ENCODE data around the gene RNH1.

Gene RNH1

DNA sequence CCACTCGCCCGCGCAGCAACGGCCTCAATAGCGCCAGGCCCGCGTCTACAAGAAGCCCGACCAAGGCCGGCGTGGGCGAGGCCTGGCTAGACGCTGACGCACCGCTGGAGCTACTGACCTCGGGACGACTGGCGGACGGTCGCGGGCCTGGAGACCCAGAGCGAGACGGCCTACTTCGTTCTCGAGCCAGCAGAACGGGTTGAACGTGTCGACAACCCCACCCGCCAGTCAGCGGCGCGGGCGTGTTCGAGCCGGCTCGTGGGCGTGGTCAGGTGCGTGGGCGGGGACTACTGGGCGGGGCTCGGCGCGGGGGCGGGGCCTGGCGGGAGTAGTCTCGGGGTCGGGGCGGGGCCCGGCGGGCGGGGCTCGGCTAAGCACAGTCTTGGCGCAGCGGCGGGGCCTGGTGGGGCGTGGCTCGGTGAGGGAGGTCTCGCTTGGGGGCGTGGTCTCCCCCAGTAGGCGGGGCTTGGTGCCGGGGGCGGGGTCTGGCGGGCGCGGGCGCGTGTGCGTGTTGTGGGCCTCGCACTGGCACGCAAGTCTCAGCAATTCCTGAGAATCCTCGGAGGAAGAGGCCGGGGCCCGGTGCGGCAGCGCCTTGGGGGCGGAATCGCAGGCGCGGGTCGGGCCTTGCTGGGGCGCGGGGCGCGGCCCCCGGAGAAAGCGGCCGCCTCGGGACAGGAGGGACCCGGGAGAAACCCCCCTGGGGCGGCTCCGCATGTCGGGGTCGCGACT, at the start of gene RNH1:
Gene RNH1, minus strand, starts transcription at position 248 of the 732 bp plus-strand sequence. CDS start 5,080 bp downstream, outside the sequence.
- peak; percentile 91 for DNase-seq

DNA sequence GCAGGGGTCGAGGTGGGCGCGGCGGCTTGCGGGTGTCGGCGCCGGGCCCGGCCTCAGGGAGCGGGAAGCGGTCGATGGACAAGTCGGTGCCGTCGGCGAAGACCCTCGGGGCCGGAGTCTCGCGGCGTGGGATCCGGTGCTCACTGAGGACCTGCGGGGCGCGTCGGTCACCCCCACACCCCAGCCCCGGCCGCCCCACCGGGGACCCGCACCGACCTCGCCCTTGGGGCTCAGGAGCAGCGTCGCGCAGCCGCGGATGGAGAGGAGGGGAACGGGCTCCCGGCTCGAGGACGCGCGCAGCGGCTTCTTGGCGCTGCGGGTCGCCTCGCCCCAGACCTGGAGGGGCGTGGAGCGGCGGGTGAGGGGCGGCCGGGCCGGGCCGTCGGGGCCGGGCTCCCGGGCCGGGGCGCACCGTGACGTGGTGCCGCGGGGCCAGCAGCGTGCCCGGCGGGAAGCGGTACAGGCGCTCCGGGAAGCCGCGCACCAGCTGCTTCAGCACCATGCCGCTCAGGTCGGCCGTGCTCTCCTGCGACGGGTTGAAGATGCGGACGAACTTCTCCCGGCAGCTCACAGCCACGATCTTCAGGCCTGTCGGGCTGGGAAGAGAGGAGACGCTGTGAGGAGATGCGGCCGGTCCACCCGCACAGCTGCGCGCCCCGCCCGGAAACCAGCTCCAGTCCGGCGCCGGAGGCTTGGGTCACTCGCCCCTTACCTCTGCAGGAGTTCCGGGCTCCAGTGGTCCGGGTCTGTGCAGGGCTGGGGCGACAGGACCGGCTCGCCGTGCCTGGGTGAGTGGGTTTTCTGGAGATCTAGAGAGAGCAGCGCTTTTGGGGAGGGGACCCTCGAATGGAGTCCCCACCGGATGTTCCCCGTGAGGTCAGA, 49.0 kb upstream of the RNH1 start:
- DNase-seq = no peak

DNA sequence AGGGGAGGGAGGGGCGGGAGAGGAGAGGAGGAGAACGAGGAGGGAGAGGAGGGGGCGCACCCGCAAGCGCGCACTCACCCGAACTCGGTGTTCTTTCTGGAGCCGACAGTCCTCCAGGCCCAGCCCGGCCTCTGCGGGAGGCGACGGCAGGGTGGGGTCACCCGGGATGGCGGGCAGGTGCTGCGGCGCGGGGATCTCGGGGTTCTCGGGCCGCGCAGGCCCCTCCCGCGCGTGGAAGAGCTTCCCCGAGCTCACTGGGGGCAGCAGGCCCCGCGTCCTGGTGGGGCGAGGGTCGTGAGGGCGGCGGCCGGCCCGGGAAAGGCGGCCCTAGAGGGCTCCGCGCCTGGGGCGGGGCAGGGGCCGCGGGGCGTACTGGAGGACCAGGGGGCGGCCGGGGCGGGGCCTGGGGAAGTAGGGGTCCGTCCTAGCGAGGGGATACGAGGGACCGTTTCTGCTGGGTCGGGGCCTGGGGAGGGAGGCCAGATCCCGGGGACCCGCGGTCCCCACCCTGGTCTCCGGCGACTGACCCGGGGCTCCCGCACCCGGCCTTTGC, 48.3 kb upstream of the RNH1 start:
- no peak for DNase-seq

DNA sequence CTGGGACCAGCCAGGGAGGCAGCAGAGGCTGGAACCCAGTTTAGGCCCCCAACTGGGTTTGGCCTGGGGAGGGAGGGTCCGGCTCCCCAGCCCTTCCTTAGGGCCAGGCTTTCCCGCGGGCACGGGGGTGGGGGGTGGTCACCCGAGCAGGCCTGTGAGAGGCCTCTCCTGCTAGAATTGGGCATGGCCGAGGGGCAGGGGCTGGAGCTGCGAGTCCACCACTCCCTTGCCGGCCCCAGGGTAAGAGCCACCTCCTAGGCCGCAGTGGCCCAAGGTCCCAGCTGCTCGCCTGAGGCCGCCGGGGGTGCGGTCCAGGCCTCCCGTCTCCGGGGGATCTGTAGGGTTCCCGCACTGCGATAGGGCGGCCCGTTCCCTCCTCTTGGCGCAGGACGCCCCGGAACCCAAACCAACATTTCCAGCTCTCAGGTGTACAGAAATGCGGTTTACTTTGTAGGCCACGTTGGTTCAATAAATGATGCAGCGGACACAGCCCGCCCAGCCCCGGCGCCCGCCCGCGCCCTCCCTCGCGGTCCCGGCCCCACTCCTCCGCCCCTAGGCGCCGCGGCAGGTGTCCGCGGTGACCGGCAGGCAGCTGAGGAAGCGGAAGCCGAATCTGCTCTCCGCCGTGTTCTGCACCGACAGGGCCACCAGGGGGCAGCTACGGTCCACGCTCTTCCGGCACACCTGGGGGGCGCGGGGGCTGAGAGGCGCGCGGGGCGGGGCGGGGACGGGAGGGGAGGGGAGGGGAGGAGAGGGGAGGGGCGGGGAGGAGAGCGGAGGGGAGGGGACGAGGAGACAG, 47.6 kb upstream of the RNH1 start:
- DNase-seq = peak; percentile 77

DNA sequence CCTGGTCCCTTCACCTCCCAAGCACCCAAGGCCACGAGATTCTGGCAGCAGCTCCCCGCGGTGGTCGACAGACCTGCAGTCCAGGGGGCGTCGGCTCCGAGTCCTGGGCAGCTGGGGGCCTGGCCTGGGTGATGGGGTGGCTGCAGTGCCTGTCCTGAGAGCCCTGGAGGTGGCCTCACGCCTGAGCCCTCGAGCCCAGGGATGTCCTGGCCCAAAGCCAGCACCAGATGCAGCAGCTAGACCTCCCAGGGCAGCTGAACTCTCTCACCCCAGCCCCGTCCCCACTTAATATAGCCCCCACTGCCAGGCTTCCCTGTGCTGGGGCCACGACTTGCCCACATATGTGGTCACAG, 46.9 kb upstream of the RNH1 start:
- DNase-seq = no peak

DNA sequence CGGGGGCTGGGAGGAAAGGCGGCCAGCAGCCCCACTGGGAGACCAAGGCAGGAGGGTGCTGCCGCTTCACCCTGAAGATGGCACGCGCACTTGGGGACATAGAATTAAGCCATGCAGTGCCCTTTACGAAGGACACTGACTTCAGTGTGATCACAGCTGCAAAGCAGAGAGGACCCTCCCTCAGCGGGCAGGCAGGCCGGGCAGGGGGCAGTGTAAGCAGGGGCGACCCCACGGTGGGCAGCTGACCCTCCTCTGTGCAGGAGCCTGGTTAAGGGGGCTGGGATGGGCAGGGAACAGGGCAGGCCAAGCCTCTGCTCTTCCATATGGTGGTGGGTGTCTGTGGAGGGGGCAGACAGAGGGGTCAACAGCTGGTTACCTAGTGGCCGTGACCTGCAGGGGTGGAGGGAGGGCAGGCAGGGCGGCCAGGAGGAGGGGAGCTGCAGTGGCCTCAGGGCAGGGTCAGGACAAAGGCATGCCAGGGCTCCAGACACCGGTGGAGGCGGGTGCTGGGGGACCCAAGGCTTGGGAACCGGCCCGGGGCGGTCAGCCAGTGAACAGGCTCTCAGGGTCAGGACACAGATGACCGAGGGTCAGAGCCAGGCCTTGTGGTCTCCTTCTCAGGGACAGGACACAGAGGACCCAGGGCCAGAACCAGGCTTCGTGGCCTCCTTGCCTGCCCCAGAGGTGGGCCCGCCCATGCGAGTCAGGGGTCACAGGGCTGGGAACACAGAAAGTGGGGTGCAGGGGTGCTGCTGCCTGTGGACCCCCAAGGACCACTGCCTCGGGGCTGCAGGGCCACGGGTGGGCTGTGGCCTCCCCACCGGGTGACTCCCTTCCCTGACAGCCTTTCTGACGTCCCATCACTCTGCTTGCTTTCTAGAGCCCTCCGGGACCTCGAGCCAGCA, 46.3 kb upstream of the RNH1 start:
- no peak for DNase-seq

DNA sequence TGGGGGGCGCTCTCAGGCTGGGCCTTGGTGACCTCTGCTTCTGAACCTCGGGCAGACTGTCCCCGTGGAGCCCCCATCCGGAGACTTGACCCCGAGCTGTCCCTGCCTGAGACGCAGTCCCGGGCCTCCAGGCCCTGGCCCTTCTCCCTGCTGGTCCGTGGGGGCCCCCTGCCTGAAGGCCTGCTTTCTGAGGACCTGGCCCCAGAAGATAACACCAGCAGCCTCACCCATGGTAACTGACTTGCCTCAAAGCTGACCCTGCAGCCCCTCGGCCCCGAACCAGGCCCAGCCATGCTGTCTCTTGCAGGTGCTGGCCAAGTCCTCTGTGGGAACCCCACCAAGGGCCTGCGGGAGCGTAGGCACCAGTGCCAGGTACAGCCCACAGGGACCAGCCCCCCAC, 44.6 kb upstream of the RNH1 start:
- no peak for DNase-seq

DNA sequence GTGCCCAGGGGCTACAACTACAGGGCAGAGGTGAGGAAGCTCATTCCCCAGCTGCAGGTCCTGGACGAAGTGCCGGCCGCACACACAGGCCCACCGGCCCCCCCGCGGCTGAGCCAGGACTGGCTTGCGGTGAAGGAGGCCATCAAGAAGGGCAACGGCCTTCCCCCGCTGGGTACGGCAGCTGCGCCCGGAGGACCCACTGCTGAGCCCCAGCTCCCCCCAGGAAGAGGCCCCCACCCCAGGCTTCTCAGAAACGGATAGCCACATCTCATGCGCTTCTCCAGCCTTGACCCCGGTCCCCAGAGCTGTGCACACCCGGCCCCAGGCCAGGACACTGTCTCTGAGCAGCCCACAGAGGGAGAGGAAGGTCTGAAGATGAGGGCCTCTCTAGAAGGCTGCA, 44.1 kb upstream of the RNH1 start:
- DNase-seq = no peak

DNA sequence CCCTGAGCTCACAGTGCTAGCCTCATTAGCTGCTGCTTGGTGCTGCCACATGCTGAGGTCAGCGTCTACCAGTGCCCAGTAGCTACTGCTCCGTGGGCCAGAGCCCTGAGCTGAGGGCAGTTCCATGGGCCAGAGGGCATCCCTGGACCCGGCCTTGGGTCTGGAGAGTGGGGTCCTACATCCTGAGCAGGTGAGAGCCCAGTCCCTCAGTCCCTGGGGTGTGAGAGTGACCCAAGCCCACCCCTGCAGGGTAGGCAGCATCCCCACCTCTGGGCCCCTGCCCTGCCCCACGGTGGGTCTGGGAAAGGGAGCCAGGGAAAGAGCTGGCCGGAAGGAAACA, 43.7 kb upstream of the RNH1 start:
- DNase-seq = no peak

DNA sequence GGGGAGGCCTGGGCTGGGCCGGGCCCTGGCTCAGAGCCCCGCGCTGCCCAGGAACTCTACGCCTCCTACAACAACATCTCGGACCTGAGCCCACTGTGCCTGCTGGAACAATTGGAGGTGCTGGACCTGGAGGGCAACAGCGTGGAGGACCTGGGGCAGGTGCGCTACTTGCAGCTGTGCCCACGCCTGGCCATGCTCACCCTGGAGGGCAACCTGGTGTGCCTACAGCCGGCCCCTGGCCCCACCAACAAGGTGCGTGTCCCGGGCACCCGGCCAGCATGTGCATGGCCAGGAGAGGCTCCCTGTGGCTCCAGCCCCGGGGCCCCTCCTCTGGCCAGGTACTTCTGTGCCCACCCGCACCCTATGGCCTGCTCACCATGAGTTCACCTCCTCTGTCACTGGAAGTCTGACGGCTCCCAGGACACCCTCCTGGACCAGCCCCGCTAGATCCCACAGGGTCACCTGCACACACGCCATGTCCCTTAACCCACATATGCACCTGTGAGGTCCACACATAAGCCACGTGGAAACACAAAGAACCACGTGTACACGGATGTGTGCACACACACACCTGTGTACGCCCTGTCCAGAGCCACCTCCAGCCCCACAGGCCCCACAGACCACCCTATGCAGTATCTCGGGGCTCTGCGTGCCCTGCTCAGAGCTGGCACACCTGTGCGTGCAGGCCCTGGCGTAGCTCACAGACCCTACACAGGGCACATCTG, 43.1 kb upstream of the RNH1 start:
- DNase-seq = no peak

DNA sequence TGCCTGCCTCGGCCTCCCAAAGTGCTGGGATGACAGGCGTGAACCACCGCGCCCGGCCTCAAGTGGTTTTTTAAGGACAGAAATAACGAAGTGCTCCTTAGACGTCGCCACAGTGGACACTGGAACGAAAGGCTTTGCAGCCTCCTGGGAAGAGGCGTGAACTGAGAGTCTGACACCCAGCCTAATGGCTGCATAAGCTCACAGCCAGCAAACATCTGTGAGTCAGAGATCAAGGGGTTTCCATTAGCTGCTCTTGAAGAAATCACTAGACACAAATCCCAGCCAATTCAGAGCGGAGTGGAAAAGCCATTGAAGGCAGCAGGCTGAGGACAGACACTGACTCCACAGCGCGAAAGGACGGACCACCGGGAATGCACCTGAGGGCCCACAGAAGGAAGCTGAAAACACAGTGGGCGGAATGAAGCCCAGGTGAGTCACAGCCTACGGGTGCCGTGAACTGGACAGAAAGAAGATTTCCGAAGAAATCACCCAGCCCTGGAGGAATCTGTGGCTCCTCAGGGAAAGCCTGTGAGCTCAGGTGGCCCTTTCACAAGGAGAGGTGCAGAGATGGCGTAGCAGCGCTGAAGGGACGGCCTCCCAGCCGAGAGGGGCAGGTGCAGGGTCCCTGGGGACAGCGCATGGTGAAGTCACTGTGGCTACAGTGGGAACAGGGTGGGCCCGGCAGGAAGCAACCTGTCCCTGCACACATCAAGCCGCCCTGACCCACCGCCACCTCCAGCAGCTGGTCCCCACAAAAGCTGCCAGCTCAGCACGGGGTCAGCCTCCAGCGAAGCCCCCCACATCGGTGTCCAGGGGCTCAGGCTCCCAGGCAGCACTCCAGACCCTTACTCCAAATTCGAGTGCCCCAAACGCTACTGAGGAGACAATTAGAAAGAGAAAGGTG, 41.9 kb upstream of the RNH1 start:
- peak; percentile 18 for DNase-seq

DNA sequence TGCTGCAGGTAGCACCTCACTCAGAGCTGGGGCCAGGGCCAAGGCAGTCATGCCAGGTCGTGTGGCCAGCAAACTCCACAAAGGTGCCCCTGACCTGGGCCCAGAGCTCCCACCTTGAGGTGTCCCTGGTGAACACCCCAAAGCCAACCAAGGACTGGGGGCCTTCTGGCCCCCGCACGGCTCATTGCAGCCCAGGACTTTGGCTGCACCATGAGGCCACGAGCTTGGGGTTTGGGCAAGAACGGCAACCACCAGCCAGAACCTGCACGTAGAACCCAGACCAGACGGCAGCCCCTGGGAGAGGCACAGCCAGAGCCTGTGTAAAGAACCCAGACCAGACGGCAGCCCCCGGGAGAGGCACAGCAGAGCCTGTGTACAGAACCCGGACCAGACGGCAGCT, 38.1 kb upstream of the RNH1 start:
- DNase-seq = no peak

DNA sequence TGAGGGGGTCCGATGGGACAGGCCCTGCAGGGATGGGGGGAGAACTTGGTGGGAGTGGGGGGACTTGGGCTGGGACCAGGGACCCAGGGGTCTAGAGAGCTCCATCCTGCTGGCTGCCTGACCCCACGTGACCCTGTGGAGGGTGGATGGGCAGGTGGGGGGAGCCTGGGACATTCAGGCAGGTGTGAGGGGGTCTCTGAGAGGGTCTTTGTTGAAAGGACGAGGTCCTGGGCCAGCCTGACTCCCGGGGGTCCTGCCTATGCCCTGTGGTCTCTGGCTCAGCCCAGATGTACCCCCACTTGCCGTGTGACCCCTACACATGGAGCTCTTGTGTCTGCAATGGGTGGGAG, 37.8 kb upstream of the RNH1 start:
- no peak for DNase-seq

DNA sequence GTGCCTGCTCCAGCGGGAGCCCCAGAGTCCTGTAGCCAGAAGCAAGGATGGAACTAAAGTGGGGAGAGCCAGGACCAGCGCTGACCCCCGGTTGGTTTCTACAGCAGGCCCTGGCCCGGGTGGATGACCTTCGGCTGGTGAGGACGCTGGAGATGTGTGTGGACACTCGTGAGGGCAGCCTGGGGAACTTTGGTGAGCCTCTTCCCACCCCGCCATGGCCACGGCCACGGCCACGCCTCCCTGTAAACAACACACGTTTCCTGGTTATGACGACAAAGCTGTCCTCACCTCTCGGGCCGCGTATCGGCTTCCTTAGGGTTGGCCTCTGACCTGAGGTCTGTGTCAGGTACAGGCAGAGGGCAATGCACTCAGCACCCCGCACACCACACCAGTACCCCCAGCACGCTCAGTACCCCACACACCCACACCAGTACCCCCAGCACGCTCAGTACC, 34.4 kb upstream of the RNH1 start:
- no peak for DNase-seq

DNA sequence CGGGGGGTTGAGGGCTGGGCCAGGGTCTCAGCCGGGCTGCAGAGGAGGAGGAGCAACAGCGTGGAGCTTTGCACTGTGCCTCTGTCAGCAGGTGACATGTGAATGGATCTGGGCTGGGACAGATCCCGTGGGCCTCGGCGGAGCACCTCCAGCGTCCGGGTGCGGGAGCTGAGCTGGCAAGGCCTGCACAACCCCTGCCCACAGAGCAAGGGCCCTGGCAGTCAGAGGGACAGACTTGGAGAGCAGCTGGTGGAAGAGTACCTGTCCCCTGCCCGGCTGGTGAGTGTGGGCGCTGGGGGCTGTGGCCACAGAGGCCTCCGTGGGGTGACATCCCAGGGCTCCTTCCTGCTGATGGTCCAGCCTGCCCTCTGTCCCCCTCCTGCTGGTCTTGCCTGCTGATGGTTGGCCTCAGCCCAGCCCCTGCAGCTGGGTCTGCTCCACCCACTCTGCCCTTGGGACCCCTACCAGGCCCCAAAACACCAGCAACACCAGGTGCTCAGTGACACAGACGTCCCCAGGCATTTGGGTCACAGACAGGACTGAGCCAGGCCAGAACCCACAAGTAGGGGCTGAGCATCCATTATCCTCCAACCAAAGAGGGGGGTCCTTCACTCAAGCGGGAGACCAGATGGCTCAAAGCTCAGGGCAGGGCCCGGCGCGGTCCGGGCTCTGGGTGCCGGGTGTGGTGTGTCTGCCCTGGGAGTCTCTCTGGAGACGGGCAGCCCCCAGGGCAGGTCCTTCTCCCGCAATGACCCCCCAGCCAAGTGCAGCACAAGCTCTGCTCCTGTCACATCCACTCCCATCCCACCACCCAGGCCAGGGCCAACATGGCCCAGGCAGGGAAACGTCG, 33.8 kb upstream of the RNH1 start:
- DNase-seq = no peak

DNA sequence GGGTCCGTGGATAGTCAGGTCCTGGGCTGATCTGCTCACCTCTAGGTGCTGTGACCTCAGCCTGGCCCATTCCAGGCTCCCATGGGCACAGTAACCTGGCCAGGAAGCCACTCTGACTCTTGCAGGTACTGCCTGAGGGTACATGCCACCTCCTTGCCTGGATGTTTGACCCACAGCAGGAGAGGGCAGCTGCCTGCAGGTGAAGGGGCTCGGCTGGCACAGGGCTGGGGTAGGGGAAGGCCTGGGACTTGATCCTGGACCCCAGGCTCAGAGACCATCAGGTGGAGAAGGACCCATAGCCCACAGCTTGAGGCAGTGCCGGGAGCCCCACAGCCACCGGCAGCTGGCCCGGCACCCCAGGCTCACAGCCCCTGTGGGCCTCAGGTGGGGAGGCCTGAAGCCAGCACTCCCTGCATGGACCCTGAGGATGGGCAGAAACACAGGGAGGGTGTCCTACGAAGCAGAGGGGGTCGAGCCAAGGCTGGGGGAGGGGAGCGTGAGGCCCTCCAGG, 33.0 kb upstream of the RNH1 start:
- no peak for DNase-seq

DNA sequence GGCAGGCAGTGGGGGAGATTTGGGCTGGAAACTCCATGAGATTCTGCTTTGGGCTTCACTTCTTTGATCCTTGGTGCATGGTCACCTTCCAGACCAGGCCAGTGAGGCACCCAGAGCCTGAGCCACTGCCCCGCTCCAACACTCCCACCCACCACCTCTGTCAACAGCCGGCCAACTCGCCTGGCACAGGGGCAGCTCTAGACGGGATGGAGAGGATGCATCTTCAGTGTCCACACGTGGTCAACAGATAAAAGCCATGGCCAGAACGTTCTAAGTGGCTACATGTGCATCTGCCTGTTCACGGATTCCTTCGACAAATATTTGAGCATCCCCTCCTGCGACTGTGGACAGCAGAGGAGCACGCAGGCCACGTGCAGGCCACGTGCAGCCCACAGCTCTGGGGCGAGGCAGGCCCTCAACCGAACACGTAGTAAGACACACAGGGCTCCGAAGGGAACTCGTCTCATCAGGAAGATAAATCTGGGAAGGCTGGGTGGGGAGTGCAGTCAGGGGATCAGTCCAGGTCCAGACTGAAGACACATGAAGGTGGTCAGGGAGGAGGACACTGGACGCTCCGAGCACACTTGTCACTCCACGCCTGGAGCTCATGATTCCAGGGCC, 31.5 kb upstream of the RNH1 start:
- DNase-seq = no peak

DNA sequence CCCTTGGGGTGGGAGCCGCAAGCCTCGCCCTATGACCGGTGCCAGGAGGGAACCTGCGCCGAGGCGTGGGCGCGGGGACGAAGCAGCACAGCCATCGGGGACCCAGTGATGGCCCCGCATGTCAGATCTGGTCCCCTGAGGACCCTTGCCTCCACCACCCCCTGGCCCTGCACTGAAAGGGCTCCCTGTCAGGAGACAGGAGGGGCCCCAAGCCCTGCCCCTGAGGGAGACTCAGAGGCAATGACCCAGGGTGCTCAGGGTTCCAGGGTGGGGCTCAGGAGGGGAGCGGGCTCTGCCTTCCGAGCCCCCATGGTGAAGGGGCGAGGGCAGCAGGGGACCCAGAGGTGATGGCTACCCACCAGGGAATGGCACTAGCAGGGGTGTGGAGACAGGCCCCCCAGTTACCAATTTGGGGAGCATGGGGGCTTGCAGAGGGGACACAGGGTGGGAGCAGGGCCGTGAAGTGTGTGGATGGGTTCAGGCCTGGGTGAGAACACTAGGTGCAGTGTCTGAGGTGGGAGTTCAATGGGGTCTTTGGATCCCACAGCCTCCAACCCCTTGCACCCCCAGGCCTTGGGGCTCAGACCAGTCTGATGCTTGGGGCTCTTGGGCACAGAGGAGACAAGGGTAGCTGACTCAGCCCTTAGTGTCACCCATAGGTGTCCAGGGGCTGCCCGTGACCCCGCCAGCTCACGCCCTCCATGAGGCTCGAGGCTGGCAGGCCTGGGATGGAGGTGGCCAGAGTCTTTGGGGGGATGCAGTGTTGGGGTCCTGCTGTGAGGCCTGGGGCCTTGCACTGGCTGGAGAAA, 30.8 kb upstream of the RNH1 start:
- DNase-seq = no peak

Measured in NCI-H1092 treated with DMSO at 0.1 percent for 48 hours (cell line).